GM12892 (cell line): ENCODE results near the gene RSPH3.

ENCODE experiments used
- POLR2A ChIP-seq: IDR thresholded peaks from 2 replicates; pipeline ENCODE4 v1.6.1; 2011; ENCODE audit warnings: low read depth, low read length, control low read depth
- TAF1 ChIP-seq: IDR thresholded peaks from 2 replicates; pipeline ENCODE4 v1.6.1; 2011; ENCODE audit warnings: low read depth, mild to moderate bottlenecking, control low read depth, low read length, borderline replicate concordance

- TF ChIP-seq TAF1 (no peak), POLR2A (no peak)
These were observed 12.3 kb downstream of the RSPH3 start for GRCh38 chr6:158987657-158988056.
